Keratinocyte (primary cell): Measurements from ENCODE around the gene CFAP58. TPM values are rescaled to one million over a fixed set of nuclear protein-coding genes. Genes with fewer than 3 reads are reported as not detected.

Experiments used
- DNase-seq: peaks from one replicate; pipeline ENCODE4 v3.0.0-alpha.2; 2011; ENCODE audit warnings: low read depth, missing footprints, low spot score
- FAIRE-seq: peaks from 2 replicates; lab custom pipeline; 2011; peaks lifted over from hg19 to GRCh38; lab: Jason Lieb, UNC
- H2AFZ ChIP-seq: 2 replicates; pipeline ENCODE4 v1.6.0; 2012; ENCODE audit warnings: low read length, control low read depth, inconsistent platforms; ENCODE audit not compliant: control insufficient read depth
- H3K27ac ChIP-seq: 2 replicates; pipeline ENCODE4 v1.5.1; 2011; ENCODE audit warnings: low read length; ENCODE audit not compliant: control insufficient read depth, insufficient read depth
- H3K27me3 ChIP-seq: 3 replicates; pipeline ENCODE4 v1.6.0; 2011; ENCODE audit warnings: low read length; ENCODE audit not compliant: control insufficient read depth, insufficient read depth; ENCODE audit errors: extremely low read depth
- H3K36me3 ChIP-seq, 2 experiments: 2 replicates in 1 of 2; 3 replicates in 1 of 2; pipeline ENCODE4 v1.5.1; 2011; ENCODE audit warnings: low read length in 2 of 2, mild to moderate bottlenecking in 1 of 2; ENCODE audit not compliant: control insufficient read depth in 2 of 2, insufficient read depth in 2 of 2; ENCODE audit errors: extremely low read depth in 1 of 2
- H3K4me1 ChIP-seq: 3 replicates; pipeline ENCODE4 v1.5.1; 2011; ENCODE audit warnings: low read length; ENCODE audit not compliant: control insufficient read depth, insufficient read depth; ENCODE audit errors: extremely low read depth
- H3K4me2 ChIP-seq: 3 replicates; pipeline ENCODE4 v1.6.0; 2011; ENCODE audit warnings: low read depth, low read length; ENCODE audit not compliant: control insufficient read depth, insufficient read depth; ENCODE audit errors: extremely low read depth
- H3K4me3 ChIP-seq, 3 experiments: fragments of 200-600 bp in 1 of 3; sonication (generic) in 1 of 3; 2 replicates in 2 of 3; 3 replicates in 1 of 3; pipeline ENCODE4 v1.5.1; 2011 to 2016; ENCODE audit warnings: low read length in 3 of 3, mild to moderate bottlenecking in 3 of 3, control low read depth in 2 of 3, inconsistent platforms in 1 of 3, low read depth in 1 of 3, mixed read lengths in 1 of 3, mixed run types in 1 of 3, moderate library complexity in 1 of 3; ENCODE audit not compliant: control insufficient read depth in 2 of 3, insufficient read depth in 2 of 3; ENCODE audit errors: extremely low read depth in 1 of 3
- H3K79me2 ChIP-seq: 2 replicates; pipeline ENCODE4 v1.6.0; 2012; ENCODE audit warnings: low read length; ENCODE audit not compliant: control insufficient read depth, insufficient read depth
- H3K9ac ChIP-seq: 3 replicates; pipeline ENCODE4 v1.6.0; 2011; ENCODE audit warnings: low read length; ENCODE audit not compliant: control insufficient read depth, insufficient read depth; ENCODE audit errors: extremely low read depth
- H3K9me1 ChIP-seq: 3 replicates; pipeline ENCODE4 v1.6.0; 2011; ENCODE audit warnings: low read length; ENCODE audit not compliant: control insufficient read depth, insufficient read depth; ENCODE audit errors: extremely low read depth
- H3K9me3 ChIP-seq: 2 replicates; pipeline ENCODE4 v1.5.1; 2012; ENCODE audit warnings: low read depth, low read length; ENCODE audit not compliant: control insufficient read depth
- H4K20me1 ChIP-seq: 3 replicates; pipeline ENCODE4 v1.6.0; 2011; ENCODE audit warnings: low read length; ENCODE audit not compliant: control insufficient read depth, insufficient read depth; ENCODE audit errors: extremely low read depth
- EZH2 ChIP-seq: IDR thresholded peaks from one replicate; pipeline ENCODE4 v1.6.1; 2012; ENCODE audit warnings: inconsistent platforms, mild to moderate bottlenecking, low read length, moderate library complexity
- dilution Hi-C: fragments of 300-500 bp; cut with MboI; formaldehyde crosslinking; loops from one replicate; pipeline ENCODE4 v1.7.0; 2020; ENCODE audit warnings: low sequenced_read_pairs; ENCODE audit not compliant: extremely low pct_ligation_motif_present
- polyA plus RNA-seq, 5 experiments: library from polyadenylated mRNA; depleted of rRNA in 3 of 5; stranded (reverse) in 3 of 5; stranded (forward) in 1 of 5; unstranded in 1 of 5; fragments of >200 nt; gene quantifications; 1 replicate in 1 of 5; 2 replicates in 3 of 5; 3 replicates in 1 of 5; pipeline versions ENCODE4 v1.2.1 to v1.2.3, GENCODE V29; 2011 to 2012; ENCODE audit warnings: missing spikeins in 2 of 5, low read depth in 1 of 5, low replicate concordance in 1 of 5
- TF ChIP-seq, protein P1 (sequence below), 3 experiments: IDR thresholded peaks in 1 of 3; conservative IDR thresholded peaks in 1 of 3; optimal IDR thresholded peaks in 1 of 3; 2 replicates in 2 of 3; 3 replicates in 1 of 3; pipeline versions ENCODE3 to v1.5.1; 2011; ENCODE audit warnings: low read length in 3 of 3, mild to moderate bottlenecking in 3 of 3, moderate library complexity in 2 of 3, control low read depth in 1 of 3, inconsistent platforms in 1 of 3; ENCODE audit not compliant: insufficient read depth in 2 of 3; ENCODE audit errors: extremely low read depth in 1 of 3

The CFAP58 gene
- polyA plus RNA-seq, 1 donor (not counting 4 experiments of a cell fraction or from before 2014, with no cell fraction given) = 2.3 TPM

DNA sequence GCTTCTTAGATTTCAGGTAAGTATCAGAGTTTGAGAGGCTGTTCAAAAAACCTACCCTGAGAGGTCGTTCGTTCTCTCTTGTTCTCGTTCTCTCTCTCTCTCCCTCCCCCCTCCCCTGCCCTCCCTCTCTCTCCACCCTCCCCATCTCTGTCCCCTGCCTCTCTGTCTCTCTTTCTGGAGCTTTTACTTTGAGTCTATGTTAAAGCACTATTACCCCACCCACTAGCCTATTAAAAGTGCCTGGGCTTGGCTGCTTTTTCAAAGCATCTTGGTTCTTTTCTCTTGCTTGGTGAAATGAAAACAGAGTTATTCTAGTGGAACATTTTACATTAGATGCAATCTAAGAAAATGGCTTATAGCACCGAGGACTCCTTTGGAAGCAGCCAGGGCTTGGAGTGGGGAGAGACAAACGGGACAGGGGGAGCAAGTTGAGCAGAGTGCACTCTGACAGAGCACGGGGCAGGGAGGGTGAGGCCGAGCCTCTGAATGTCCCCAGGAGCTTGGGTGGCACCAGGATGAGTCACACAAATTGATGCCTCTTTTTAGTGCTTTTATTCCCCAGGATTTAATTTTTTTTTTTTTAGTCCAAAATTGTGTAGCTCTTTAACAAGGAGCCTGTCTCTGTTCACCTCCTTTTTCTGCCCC lies 134.3 kb downstream of the CFAP58 start:
- no peaks in the 10 kb centered on the region for H4K20me1 ChIP-seq
- DNase-seq (no peak), FAIRE-seq (no peak)
- H3K9ac ChIP-seq = no peak overlapping the region
- dilution Hi-C loops = no loop called here
- no peaks in the 10 kb centered on the region for H3K4me1 ChIP-seq
- no peaks in the 10 kb centered on the region for H3K27me3 ChIP-seq
- no peaks in the 10 kb centered on the region for H3K9me1 ChIP-seq
- no peak overlapping the region for H3K27ac ChIP-seq
- H3K79me2 ChIP-seq = no peaks in the 10 kb centered on the region
- H2AFZ ChIP-seq = no peak overlapping the region
- no peaks in the 10 kb centered on the region for H3K9me3 ChIP-seq
- TF ChIP-seq, protein P1, sequence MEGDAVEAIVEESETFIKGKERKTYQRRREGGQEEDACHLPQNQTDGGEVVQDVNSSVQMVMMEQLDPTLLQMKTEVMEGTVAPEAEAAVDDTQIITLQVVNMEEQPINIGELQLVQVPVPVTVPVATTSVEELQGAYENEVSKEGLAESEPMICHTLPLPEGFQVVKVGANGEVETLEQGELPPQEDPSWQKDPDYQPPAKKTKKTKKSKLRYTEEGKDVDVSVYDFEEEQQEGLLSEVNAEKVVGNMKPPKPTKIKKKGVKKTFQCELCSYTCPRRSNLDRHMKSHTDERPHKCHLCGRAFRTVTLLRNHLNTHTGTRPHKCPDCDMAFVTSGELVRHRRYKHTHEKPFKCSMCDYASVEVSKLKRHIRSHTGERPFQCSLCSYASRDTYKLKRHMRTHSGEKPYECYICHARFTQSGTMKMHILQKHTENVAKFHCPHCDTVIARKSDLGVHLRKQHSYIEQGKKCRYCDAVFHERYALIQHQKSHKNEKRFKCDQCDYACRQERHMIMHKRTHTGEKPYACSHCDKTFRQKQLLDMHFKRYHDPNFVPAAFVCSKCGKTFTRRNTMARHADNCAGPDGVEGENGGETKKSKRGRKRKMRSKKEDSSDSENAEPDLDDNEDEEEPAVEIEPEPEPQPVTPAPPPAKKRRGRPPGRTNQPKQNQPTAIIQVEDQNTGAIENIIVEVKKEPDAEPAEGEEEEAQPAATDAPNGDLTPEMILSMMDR (optimal IDR thresholded peaks at IDR 0.05 in 1 of 3, IDR thresholded peaks at IDR 0.05 in 1 of 3, conservative IDR thresholded peaks at IDR 0.05 in 1 of 3; ENCODE audit: extremely low read depth in 1 of 3, insufficient read depth in 2 of 3, low read length in 3 of 3) = no peak
- no peak for TF ChIP-seq EZH2
- no peak overlapping the region for H3K4me2 ChIP-seq
- H3K4me3 ChIP-seq = no peak overlapping the region
- H3K36me3 ChIP-seq = no peaks in the 10 kb centered on the region

DNA sequence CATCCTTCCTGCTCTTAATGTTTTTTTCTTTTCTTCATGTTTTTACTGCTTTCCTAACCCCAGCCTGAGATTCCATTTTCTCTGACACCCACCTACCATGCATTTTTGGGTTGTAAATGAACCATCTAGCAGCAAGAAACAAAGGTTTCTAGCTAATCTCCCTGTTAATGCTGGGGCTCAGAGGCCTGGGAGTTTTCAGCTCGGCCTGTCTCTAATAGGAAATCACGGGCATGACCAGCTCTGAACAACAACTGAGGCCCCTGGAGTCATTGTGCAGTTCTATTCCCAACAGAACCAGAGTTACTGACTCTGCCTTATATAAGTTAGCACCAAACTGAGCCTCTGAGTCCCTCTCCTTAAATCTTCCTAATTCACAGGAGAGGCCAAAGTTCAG lies 134.8 kb downstream of the CFAP58 start:
- no peaks in the 10 kb centered on the region for H3K79me2 ChIP-seq
- H3K4me2 ChIP-seq = no peak overlapping the region
- no peaks in the 10 kb centered on the region for H3K27me3 ChIP-seq
- no peak overlapping the region for H3K9ac ChIP-seq
- no peaks in the 10 kb centered on the region for H3K9me3 ChIP-seq
- no peaks in the 10 kb centered on the region for H3K36me3 ChIP-seq
- DNase-seq = no peak
- dilution Hi-C loops = no loop called here
- FAIRE-seq = no peak
- no peaks in the 10 kb centered on the region for H3K4me1 ChIP-seq
- H4K20me1 ChIP-seq = no peaks in the 10 kb centered on the region
- no peak overlapping the region for H3K4me3 ChIP-seq
- TF ChIP-seq, protein P1 (optimal IDR thresholded peaks at IDR 0.05 in 1 of 3, IDR thresholded peaks at IDR 0.05 in 1 of 3, conservative IDR thresholded peaks at IDR 0.05 in 1 of 3; ENCODE audit: extremely low read depth in 1 of 3, insufficient read depth in 2 of 3, low read length in 3 of 3) = no peak
- no peak for TF ChIP-seq EZH2
- H2AFZ ChIP-seq = no peak overlapping the region
- no peaks in the 10 kb centered on the region for H3K9me1 ChIP-seq
- no peak overlapping the region for H3K27ac ChIP-seq
